ENCODE data around the gene TGM6. TPM values are rescaled to one million over a fixed set of nuclear protein-coding genes. Genes with fewer than 3 reads are reported as not detected.

The TGM6 gene
- total RNA-seq, 1 experiment from 2014 or later: not detected

- H3K36me3 Mint-ChIP-seq: peaks cover 7% of the 10 kb centered on the region; the same call in 1 of the 2 replicates
- peaks cover 8% of the 10 kb centered on the region for H3K27me3 Mint-ChIP-seq (ENCODE audit: low read depth)
- ATAC-seq (no peak), DNase-seq (ENCODE audit: low spot score) (no peak)
- H3K4me3 Mint-ChIP-seq: no peak overlapping the region
- H3K4me1 Mint-ChIP-seq: no peaks in the 10 kb centered on the region
- no peak overlapping the region for H3K27ac Mint-ChIP-seq
- TF ChIP-seq RORB (CRISPR knock-in tag; IDR thresholded peaks at IDR 0.05): no peak
- no peak for TF ChIP-seq TCF7 (CRISPR knock-in tag; IDR thresholded peaks at IDR 0.05; ENCODE audit: low read depth)
- no peak for TF ChIP-seq IRF1 (CRISPR knock-in tag; IDR thresholded peaks at IDR 0.05)
- TF ChIP-seq PREB (CRISPR knock-in tag; IDR thresholded peaks at IDR 0.05; ENCODE audit: borderline replicate concordance): no peak
- TF ChIP-seq RELA (CRISPR knock-in tag; IDR thresholded peaks at IDR 0.05; ENCODE audit: borderline replicate concordance): no peak
- no peak for TF ChIP-seq ZNF317 (CRISPR knock-in tag; IDR thresholded peaks at IDR 0.05; ENCODE audit: borderline replicate concordance, low read depth)
- no peak for TF ChIP-seq ZNF219 (CRISPR knock-in tag; IDR thresholded peaks at IDR 0.05; ENCODE audit: borderline replicate concordance)
- no peak for TF ChIP-seq PRRX2 (CRISPR knock-in tag; IDR thresholded peaks at IDR 0.05)
- no peak for TF ChIP-seq TEAD1 (CRISPR knock-in tag; IDR thresholded peaks at IDR 0.05)
- no peak for TF ChIP-seq SMAD4 (CRISPR knock-in tag; IDR thresholded peaks at IDR 0.05)
- no peak for TF ChIP-seq ZBTB21 (CRISPR knock-in tag; IDR thresholded peaks at IDR 0.05; ENCODE audit: borderline replicate concordance)
- TF ChIP-seq FOXK1 (CRISPR knock-in tag; IDR thresholded peaks at IDR 0.05): no peak
- TF ChIP-seq JUN (CRISPR knock-in tag; IDR thresholded peaks at IDR 0.05): no peak
- H3K9me3 Mint-ChIP-seq: peaks cover 16% of the 10 kb centered on the region
- ChIA-PET CTCF (no interaction called here), POLR2A (no interaction called here)
These were observed 27.4 kb downstream of the TGM6 start for GRCh38 chr20:2408111-2408510.

DNA sequence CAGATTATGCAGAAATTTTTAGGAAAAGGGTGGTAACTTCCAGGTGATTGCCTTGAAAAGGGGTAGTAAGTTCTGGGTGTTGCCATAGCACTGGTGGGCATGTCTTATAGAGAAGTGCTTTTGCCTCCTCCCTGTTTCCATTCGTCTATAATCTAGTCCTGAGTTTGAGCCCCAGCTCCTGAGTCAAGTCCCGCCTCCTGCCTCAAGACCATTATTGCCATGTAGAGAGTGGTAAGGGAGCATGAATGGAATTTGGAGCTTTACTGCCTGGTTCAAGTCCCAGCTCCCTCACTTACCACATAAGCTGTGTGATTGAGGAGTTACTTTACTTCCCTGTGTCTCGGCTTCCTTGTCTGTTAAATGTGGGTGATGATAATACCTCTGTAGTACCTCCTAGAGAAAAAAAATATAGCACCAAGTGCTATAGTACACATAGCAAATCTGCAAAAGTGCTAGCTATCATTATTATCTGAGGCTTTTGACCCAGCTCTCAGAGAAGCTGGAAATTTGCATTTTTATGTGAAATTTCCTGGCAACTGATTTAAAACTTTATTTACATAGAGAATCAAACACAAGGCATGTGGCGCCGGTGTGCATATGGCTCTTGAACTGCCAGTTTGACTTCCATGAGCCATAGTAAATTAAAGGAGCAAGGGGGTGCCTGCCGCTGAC is 36.0 kb downstream of the TGM6 start:
- POLR2A ChIA-PET: no interaction called here
- ATAC-seq: no peak
- H3K36me3 Mint-ChIP-seq: no peaks in the 10 kb centered on the region
- CTCF ChIA-PET: interaction anchor here (1.0 to 1.6 kb wide), 2 partner anchors 9 to 30 kb away, joined by 3 to 6 read pairs; no protein-coding TSS in a partner anchor
- DNase-seq (ENCODE audit: low spot score): no peak
- no peak overlapping the region for H3K4me3 Mint-ChIP-seq
- H3K4me1 Mint-ChIP-seq: no peaks in the 10 kb centered on the region
- no peak overlapping the region for H3K27ac Mint-ChIP-seq
- no peaks in the 10 kb centered on the region for H3K9me3 Mint-ChIP-seq
- no peaks in the 10 kb centered on the region for H3K27me3 Mint-ChIP-seq (ENCODE audit: low read depth)
- TF ChIP-seq, protein P1, sequence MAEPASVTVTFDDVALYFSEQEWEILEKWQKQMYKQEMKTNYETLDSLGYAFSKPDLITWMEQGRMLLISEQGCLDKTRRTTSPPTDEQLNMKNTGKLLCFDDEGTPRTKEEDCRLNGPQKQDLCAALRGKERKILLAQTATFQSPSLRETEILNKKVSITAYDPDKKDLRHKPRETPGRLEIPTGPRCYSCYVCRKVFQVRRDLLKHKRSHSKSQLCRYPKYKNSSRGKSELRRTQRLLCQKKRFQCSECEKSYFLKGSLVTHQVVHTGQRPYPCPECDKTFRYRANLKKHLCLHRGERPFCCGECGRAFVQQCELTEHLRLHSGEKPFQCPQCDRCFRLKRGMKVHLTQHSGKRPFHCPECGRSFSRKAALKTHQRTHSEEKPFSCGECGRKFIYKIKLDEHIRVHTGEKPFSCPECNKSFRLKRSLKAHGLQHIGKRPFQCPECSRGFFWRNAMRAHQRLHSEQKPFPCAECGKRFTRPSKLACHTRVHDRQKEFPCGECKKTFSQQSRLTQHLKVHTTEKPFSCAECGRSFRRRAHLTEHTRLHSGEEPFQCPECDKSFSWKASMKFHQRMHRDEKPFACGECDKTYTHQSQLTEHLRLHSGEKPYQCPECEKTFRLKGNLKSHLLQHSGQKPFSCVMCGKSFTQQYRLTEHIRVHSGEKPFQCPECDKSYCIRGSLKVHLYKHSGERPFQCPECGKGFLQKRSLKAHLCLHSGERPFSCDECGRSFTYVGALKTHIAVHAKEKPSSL (CRISPR knock-in tag; conservative IDR thresholded peaks at IDR 0.05): no peak
- TF ChIP-seq TP53 (CRISPR knock-in tag; IDR thresholded peaks at IDR 0.05): no peak
- no peak for TF ChIP-seq OVOL2 (CRISPR knock-in tag; IDR thresholded peaks at IDR 0.05; ENCODE audit: borderline replicate concordance)
- no peak for TF ChIP-seq ZNF121 (CRISPR knock-in tag; IDR thresholded peaks at IDR 0.05)
- no peak for TF ChIP-seq ZNF423 (CRISPR knock-in tag; IDR thresholded peaks at IDR 0.05)
- no peak for TF ChIP-seq PRRX2 (CRISPR knock-in tag; IDR thresholded peaks at IDR 0.05)
- no peak for TF ChIP-seq NFATC4 (CRISPR knock-in tag; IDR thresholded peaks at IDR 0.05)
- TF ChIP-seq ZSCAN18 (CRISPR knock-in tag; IDR thresholded peaks at IDR 0.05): no peak
- no peak for TF ChIP-seq NFE2L1 (CRISPR knock-in tag; IDR thresholded peaks at IDR 0.05)
- TF ChIP-seq ESRRA (CRISPR knock-in tag; IDR thresholded peaks at IDR 0.05; ENCODE audit: borderline replicate concordance): no peak
- no peak for TF ChIP-seq IRF1 (CRISPR knock-in tag; IDR thresholded peaks at IDR 0.05)
- TF ChIP-seq RORB (CRISPR knock-in tag; IDR thresholded peaks at IDR 0.05): no peak

All from WTC11 (cell line).